HL-60 (cell line): ENCODE measurements around the gene CAMTA1.

Source experiments
- GABPA ChIP-seq: IDR thresholded peaks from 2 replicates; pipeline ENCODE4 v1.6.1; 2012; ENCODE audit warnings: low read depth
- POLR2AphosphoS5 ChIP-seq: IDR thresholded peaks from 2 replicates; pipeline ENCODE4 v1.6.1; 2012; ENCODE audit warnings: low read depth
- SPI1 ChIP-seq: IDR thresholded peaks from 2 replicates; pipeline ENCODE4 v1.6.1; 2012; ENCODE audit warnings: low read depth, mild to moderate bottlenecking, borderline replicate concordance
- TF ChIP-seq, protein P1 (sequence below): IDR thresholded peaks from one replicate; pipeline ENCODE4 v1.5.1; 2011; ENCODE audit warnings: low read length, control low read depth, inconsistent platforms; ENCODE audit not compliant: insufficient read depth
- TF ChIP-seq, protein P2 (sequence below): IDR thresholded peaks from 2 replicates; pipeline ENCODE4 v1.6.1; 2012; ENCODE audit warnings: low read depth; ENCODE audit not compliant: insufficient replicate concordance

DNA sequence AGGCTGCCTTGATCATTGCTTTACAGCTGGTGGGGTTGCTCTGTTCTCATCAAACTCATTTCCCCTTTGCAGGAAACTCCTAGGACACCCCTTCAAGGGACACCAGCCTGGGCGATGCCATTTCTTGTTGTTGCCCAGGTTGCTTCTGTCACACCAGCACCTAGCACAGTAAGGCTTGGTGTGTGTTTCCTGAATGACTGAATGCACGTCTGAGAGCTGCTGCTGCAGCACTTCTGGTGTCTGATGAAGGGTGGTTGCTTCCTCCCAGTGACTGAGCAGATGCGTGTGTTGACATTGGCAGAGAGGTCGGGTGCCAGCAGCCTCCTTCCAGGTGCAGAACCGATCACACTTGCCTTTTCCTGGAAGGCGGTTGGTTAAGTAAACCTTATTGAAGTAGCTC lies 477.4 kb downstream of the CAMTA1 start:
- TF ChIP-seq POLR2AphosphoS5 = no peak
- TF ChIP-seq, protein P1, sequence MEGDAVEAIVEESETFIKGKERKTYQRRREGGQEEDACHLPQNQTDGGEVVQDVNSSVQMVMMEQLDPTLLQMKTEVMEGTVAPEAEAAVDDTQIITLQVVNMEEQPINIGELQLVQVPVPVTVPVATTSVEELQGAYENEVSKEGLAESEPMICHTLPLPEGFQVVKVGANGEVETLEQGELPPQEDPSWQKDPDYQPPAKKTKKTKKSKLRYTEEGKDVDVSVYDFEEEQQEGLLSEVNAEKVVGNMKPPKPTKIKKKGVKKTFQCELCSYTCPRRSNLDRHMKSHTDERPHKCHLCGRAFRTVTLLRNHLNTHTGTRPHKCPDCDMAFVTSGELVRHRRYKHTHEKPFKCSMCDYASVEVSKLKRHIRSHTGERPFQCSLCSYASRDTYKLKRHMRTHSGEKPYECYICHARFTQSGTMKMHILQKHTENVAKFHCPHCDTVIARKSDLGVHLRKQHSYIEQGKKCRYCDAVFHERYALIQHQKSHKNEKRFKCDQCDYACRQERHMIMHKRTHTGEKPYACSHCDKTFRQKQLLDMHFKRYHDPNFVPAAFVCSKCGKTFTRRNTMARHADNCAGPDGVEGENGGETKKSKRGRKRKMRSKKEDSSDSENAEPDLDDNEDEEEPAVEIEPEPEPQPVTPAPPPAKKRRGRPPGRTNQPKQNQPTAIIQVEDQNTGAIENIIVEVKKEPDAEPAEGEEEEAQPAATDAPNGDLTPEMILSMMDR = no peak
- TF ChIP-seq, protein P2, sequence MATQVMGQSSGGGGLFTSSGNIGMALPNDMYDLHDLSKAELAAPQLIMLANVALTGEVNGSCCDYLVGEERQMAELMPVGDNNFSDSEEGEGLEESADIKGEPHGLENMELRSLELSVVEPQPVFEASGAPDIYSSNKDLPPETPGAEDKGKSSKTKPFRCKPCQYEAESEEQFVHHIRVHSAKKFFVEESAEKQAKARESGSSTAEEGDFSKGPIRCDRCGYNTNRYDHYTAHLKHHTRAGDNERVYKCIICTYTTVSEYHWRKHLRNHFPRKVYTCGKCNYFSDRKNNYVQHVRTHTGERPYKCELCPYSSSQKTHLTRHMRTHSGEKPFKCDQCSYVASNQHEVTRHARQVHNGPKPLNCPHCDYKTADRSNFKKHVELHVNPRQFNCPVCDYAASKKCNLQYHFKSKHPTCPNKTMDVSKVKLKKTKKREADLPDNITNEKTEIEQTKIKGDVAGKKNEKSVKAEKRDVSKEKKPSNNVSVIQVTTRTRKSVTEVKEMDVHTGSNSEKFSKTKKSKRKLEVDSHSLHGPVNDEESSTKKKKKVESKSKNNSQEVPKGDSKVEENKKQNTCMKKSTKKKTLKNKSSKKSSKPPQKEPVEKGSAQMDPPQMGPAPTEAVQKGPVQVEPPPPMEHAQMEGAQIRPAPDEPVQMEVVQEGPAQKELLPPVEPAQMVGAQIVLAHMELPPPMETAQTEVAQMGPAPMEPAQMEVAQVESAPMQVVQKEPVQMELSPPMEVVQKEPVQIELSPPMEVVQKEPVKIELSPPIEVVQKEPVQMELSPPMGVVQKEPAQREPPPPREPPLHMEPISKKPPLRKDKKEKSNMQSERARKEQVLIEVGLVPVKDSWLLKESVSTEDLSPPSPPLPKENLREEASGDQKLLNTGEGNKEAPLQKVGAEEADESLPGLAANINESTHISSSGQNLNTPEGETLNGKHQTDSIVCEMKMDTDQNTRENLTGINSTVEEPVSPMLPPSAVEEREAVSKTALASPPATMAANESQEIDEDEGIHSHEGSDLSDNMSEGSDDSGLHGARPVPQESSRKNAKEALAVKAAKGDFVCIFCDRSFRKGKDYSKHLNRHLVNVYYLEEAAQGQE = no peak
- no peak for TF ChIP-seq GABPA
- TF ChIP-seq SPI1 = no peak
